Parathyroid adenoma (tissue), 2 donors: ENCODE measurements around the gene HIF3A.
"Not testable (repeated sequence)": the region's sequence is repeated elsewhere in the genome, so short reads cannot be mapped to it uniquely, and the experiment has no call there.

ENCODE experiments used
- H2AFZ ChIP-seq: fragments of 300-600 bp; sonication (generic); one replicate; pipeline ENCODE4 v1.7.0; 2017; ENCODE audit warnings: antibody characterized with exemption, mild to moderate bottlenecking
- H3K27ac ChIP-seq: fragments of 300-600 bp; sonication (generic); one replicate; pipeline ENCODE4 v1.7.0; 2017
- H3K27me3 ChIP-seq: fragments of 300-600 bp; sonication (generic); one replicate; pipeline ENCODE4 v1.7.0; 2017; ENCODE audit warnings: low read length; ENCODE audit not compliant: control insufficient read depth, insufficient read depth
- H3K36me3 ChIP-seq: fragments of 300-600 bp; sonication (generic); one replicate; pipeline ENCODE4 v1.7.0; 2017; ENCODE audit warnings: low read length; ENCODE audit not compliant: control insufficient read depth, insufficient read depth
- H3K4me1 ChIP-seq: fragments of 300-600 bp; sonication (generic); one replicate; pipeline ENCODE4 v1.7.0; 2017; ENCODE audit warnings: control low read depth
- H3K4me2 ChIP-seq: fragments of 300-600 bp; sonication (generic); one replicate; pipeline ENCODE4 v1.7.0; 2017; ENCODE audit warnings: low read length
- H3K4me3 ChIP-seq: fragments of 300-600 bp; sonication (generic); one replicate; pipeline ENCODE4 v1.7.0; 2017; ENCODE audit warnings: low read depth, low read length
- H3K79me2 ChIP-seq: fragments of 300-600 bp; sonication (generic); one replicate; pipeline ENCODE4 v1.7.0; 2017; ENCODE audit warnings: control low read depth
- H3K9ac ChIP-seq: fragments of 300-600 bp; sonication (generic); one replicate; pipeline ENCODE4 v1.7.0; 2017; ENCODE audit warnings: mild to moderate bottlenecking
- H3K9me3 ChIP-seq: fragments of 300-600 bp; sonication (generic); one replicate; pipeline ENCODE4 v1.7.0; 2017; ENCODE audit warnings: low read length; ENCODE audit not compliant: control insufficient read depth
- CTCF ChIP-seq: fragments of 300-600 bp; sonication (generic); IDR thresholded peaks from one replicate; pipeline ENCODE4 v1.7.0; 2017; ENCODE audit warnings: antibody characterized with exemption, mild to moderate bottlenecking
- donor health status: primary hyperparathyroidism.

HIF3A gene

DNA sequence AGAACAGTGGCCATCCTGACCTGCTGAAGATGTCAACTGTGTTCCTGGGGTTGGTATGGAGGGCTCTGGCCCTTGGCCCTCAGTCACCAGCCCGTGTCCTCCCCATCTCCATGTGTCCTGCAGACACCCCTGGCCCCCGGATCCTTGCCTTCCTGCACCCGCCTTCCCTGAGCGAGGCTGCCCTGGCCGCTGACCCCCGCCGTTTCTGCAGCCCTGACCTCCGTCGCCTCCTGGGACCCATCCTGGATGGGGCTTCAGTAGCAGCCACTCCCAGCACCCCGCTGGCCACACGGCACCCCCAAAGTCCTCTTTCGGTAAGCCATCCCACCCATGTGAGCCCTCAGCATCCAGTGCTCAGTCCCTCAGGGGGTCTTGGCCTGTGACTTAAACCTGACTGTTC, 24.8 kb downstream of the HIF3A start:
- H2AFZ ChIP-seq = no peak overlapping the region
- H3K4me3 ChIP-seq = no peak overlapping the region
- H3K36me3 ChIP-seq = no peaks in the 10 kb centered on the region
- no peaks in the 10 kb centered on the region for H3K9me3 ChIP-seq
- no peaks in the 10 kb centered on the region for H3K4me1 ChIP-seq
- no peak overlapping the region for H3K9ac ChIP-seq
- H3K4me2 ChIP-seq = no peak overlapping the region
- H3K79me2 ChIP-seq = no peaks in the 10 kb centered on the region
- no peak for TF ChIP-seq CTCF
- no peak overlapping the region for H3K27ac ChIP-seq
- H3K27me3 ChIP-seq = no peaks in the 10 kb centered on the region

GRCh38 chr19:46323227-46323626, 26.4 kb downstream of the HIF3A start:
- H3K27ac ChIP-seq, H3K79me2 ChIP-seq, H3K4me3 ChIP-seq, H2AFZ ChIP-seq, H3K27me3 ChIP-seq, H3K9ac ChIP-seq, H3K4me1 ChIP-seq, H3K9me3 ChIP-seq, H3K4me2 ChIP-seq, H3K36me3 ChIP-seq: not testable (repeated sequence)

- no peak overlapping the region for H2AFZ ChIP-seq
- no peak overlapping the region for H3K9ac ChIP-seq
- H3K4me3 ChIP-seq = no peak overlapping the region
- no peak overlapping the region for H3K27ac ChIP-seq
- no peaks in the 10 kb centered on the region for H3K9me3 ChIP-seq
- no peaks in the 10 kb centered on the region for H3K36me3 ChIP-seq
- H3K4me1 ChIP-seq = no peaks in the 10 kb centered on the region
- H3K79me2 ChIP-seq = no peaks in the 10 kb centered on the region
- H3K4me2 ChIP-seq = no peak overlapping the region
- no peaks in the 10 kb centered on the region for H3K27me3 ChIP-seq
- no peak for TF ChIP-seq CTCF
These were observed 27.4 kb downstream of the HIF3A start for GRCh38 chr19:46324277-46324676.

DNA sequence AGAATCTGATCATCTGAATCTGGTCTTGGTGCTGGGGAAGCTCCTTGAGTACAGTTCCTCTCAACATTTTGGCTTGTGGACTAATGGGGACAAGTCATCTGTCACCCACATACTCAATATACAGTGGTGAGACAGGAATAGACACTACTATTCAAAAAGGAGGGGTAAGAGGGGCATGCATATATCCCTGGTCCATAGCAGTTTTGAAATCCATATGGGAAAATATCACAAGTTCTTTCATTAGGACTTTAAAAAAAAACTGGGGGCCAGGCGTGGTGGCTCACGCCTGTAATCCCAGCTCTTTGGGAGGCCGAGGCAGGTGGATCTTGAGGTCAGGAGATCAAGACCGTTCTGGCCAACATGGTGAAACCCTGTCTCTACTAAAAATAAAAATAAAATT, 29.8 kb downstream of the HIF3A start:
- Histone ChIP-seq H3K4me3 (no peak overlapping the region), H3K36me3 (no peaks in the 10 kb centered on the region), H3K9me3 (no peaks in the 10 kb centered on the region), H3K9ac (no peak overlapping the region), H3K27me3 (no peaks in the 10 kb centered on the region), H3K4me2 (no peak overlapping the region), H3K79me2 (no peaks in the 10 kb centered on the region), H2AFZ (no peak overlapping the region), H3K4me1 (no peaks in the 10 kb centered on the region), H3K27ac (no peak overlapping the region)
- no peak for TF ChIP-seq CTCF

DNA sequence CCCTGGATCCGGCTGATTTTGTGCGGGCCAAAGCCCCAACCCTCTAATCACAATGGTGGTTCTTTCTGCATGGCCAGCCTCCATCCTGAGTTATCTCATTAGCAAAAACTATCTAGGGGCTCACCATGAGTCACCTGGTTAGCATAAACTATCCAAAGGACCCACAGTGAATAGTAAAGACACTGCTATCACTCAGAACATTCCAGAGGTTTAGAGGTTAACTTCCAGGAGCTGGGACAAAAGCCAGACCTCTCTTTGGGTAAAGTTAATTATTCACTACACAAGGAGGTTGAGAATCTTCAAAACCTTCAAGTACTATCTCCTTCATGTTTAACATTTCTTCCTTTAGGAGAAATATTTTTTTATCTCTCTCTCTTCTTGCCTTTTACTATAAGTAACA, 31.2 kb downstream of the HIF3A start:
- H3K4me2 ChIP-seq = no peak overlapping the region
- H2AFZ ChIP-seq = no peak overlapping the region
- TF ChIP-seq CTCF = no peak
- H3K4me1 ChIP-seq = no peaks in the 10 kb centered on the region
- no peak overlapping the region for H3K9ac ChIP-seq
- H3K4me3 ChIP-seq = no peak overlapping the region
- no peaks in the 10 kb centered on the region for H3K36me3 ChIP-seq
- H3K27ac ChIP-seq = no peak overlapping the region
- H3K79me2 ChIP-seq = no peaks in the 10 kb centered on the region
- no peaks in the 10 kb centered on the region for H3K27me3 ChIP-seq
- no peaks in the 10 kb centered on the region for H3K9me3 ChIP-seq
